Fibroblast of the aortic adventitia (primary cell): ENCODE measurements around the gene TMEM74B. TPM values are rescaled to one million over a fixed set of nuclear protein-coding genes. Genes with fewer than 3 reads are reported as not detected.

Source experiments
- DNase-seq: peaks from one replicate; pipeline ENCODE4 v3.0.0-alpha.2; 2010; ENCODE audit warnings: low read depth
- H3K4me3 ChIP-seq: 2 replicates; pipeline ENCODE4 v1.5.1; 2011; ENCODE audit warnings: low read depth, mild to moderate bottlenecking, control low read depth, low read length, moderate library complexity
- CTCF ChIP-seq: IDR thresholded peaks from 2 replicates; pipeline ENCODE4 v1.5.1; 2011; ENCODE audit warnings: mild to moderate bottlenecking, low read length, control low read depth, inconsistent platforms; ENCODE audit not compliant: insufficient read depth
- total RNA-seq: library from RNA; depleted of rRNA; stranded (reverse); fragments of >200 nt; gene quantifications from 2 replicates; pipeline ENCODE4 v1.2.3, GENCODE V29; 2012; ENCODE audit warnings: low replicate concordance

The TMEM74B gene
- total RNA-seq, 1 donor = not detected

DNA sequence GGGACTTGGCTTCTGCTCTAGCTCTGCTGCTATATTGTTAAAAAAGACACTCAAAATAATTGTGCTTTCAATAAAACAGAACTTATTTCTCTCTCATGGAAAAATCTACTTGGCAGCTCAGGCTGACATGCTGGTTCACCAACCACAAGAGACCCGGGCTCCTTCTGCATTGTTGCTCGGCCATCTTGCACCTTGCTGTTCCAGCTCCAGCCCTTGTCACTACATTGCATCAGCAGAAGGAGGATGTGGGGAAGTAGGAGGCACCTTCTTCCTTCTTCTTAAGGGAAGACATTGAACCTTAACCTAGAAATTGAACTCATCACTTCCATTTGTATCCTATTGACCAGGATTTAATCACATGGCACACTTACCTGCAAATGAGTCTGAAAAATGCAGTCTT is 11.9 kb upstream of the TMEM74B start:
- no peak for DNase-seq
- TF ChIP-seq CTCF = no peak
- H3K4me3 ChIP-seq = no peak overlapping the region

- TF ChIP-seq CTCF = no peak
- DNase-seq = no peak
- H3K4me3 ChIP-seq = no peak overlapping the region
Measured at GRCh38 chr20:1195226-1195625, 10.4 kb upstream of the TMEM74B start.

DNA sequence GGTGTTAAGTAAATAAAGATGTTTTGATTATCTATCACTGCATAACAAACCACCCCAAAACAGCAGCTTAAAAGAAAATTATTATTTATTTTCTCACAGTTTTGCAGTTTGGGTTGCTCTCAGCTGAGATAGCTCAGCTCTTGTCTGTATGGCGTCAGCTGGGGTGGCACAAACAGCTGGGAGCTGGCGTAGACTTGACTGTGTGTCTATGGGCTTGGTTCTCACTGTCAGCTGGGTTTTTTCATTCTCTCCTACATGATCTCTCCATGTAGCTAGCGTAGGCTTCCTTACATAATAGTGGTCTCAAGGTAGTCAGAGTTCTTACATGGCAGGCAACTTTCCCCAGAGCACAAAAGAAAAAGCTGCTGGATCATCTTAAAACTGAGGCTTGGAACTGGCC is 6.5 kb upstream of the TMEM74B start:
- no peak for TF ChIP-seq CTCF

DNA sequence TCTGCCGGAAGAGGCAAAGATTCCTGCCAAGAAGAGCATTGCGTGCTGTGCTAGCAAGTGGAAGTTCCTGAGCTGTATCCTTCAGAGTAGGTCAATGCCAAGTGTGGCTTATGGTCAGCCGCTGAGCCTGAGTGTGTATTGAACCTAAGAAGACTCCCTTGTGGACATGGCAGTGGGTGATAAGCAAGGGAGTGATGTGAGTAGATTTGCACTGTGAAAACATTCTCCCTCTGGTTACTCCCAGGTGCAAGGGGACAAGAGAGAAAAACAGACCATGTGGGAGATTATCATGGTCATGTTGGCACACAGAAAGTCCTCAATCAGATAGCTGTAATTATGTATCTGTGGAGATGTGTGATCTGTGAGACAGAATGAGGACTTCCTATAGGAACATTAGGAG is 6.1 kb upstream of the TMEM74B start:
- TF ChIP-seq CTCF = no peak
- no peak overlapping the region for H3K4me3 ChIP-seq
- DNase-seq = no peak

More for the DNA sequence above, 6.5 kb upstream of the TMEM74B start:
- DNase-seq = no peak
- H3K4me3 ChIP-seq = no peak overlapping the region

DNA sequence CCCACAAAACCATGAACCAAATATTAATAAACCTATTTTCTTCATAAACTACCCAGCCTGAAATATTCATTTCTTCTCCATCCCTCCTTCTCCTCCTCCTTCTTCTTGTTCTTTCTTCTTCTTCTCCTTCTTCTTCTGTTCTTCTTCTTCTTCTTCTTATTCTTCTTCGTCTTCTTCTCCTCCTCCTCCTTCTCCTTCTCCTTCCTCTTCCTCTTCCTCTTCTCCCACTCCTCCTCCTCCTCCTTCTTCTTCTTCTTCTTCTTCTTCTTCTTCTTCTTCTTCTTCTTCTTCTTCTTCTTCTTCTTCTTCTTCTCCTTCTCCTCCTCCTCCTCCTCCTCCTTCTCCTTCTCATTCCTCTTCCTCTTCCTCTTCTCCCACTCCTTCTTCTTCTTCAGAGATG is 5.0 kb upstream of the TMEM74B start:
- no peak for TF ChIP-seq CTCF
- H3K4me3 ChIP-seq = no peak overlapping the region
- DNase-seq = no peak

- DNase-seq = no peak
- TF ChIP-seq CTCF = no peak
- H3K4me3 ChIP-seq = no peak overlapping the region
Measured at GRCh38 chr20:1188347-1188746, 3.6 kb upstream of the TMEM74B start.

DNA sequence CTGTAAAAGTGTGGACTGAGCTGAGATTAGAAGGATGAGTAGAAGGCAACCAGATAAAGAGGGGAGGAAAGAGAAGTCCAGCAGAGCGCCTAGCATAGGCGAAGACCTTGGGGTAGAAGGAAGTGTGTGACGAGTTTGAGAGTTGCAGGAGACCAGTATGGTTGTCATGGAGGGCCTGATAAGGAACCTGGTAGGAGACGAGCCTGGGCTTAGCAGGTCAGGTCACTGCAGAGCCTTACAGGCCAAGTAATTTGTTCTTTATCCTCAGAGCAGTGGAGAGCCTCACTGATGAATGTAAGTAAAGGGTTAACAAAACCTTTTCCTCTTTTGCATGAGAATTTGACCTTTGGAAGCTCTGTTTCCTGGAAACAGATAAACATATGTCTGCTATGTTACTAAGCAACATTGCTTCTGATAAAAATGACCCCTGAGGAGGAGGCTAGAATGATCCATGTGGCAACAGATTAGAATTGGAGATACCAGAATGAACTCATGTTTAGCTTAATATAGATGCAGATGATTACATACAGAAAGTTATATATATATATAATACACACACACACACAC is 2.9 kb upstream of the TMEM74B start:
- DNase-seq = no peak
- no peak overlapping the region for H3K4me3 ChIP-seq
- no peak for TF ChIP-seq CTCF
